SK-N-SH treated with all-trans-retinoic acid at 6 μM for 48 hours (cell line): ENCODE measurements around the gene GRIK4.

Experiments
- CSRNP3 ChIP-seq: fragments of 250-450 bp; sonication (Bioruptor Pico); IDR thresholded peaks from 2 replicates; pipeline ENCODE4 v1.5.1; 2021; ENCODE audit warnings: mild to moderate bottlenecking, moderate library complexity
- ESRRG ChIP-seq: fragments of 250-450 bp; sonication (Bioruptor Pico); IDR thresholded peaks from 2 replicates; pipeline ENCODE4 v1.6.1; 2021; ENCODE audit warnings: mild to moderate bottlenecking
- GLIS3 ChIP-seq: fragments of 250-450 bp; sonication (Bioruptor Pico); IDR thresholded peaks from 2 replicates; pipeline ENCODE4 v1.5.0; 2020; ENCODE audit warnings: mild to moderate bottlenecking, moderate library complexity
- ISL1 ChIP-seq: fragments of 250-450 bp; sonication (Bioruptor Pico); IDR thresholded peaks from 2 replicates; pipeline ENCODE4 v2.1.2; 2022; ENCODE audit warnings: mild to moderate bottlenecking, moderate library complexity
- OSR1 ChIP-seq: fragments of 250-450 bp; sonication (Bioruptor Pico); IDR thresholded peaks from 2 replicates; pipeline ENCODE4 v1.8.0; 2022; ENCODE audit warnings: moderate library complexity, mild to moderate bottlenecking, inconsistent platforms
- PATZ1 ChIP-seq: fragments of 250-450 bp; sonication (Bioruptor Pico); IDR thresholded peaks from 2 replicates; pipeline ENCODE4 v1.8.0; 2020; ENCODE audit warnings: mild to moderate bottlenecking, moderate library complexity, borderline replicate concordance
- POU6F1 ChIP-seq: fragments of 250-450 bp; sonication (Bioruptor Pico); IDR thresholded peaks from 2 replicates; pipeline ENCODE4 v1.8.0; 2021; ENCODE audit warnings: low read depth, mild to moderate bottlenecking, moderate library complexity, borderline replicate concordance
- RARB ChIP-seq: fragments of 250-450 bp; sonication (Bioruptor Pico); IDR thresholded peaks from 2 replicates; pipeline ENCODE4 v1.8.0; 2021; ENCODE audit warnings: mild to moderate bottlenecking, moderate library complexity
- SNAI2 ChIP-seq: fragments of 250-450 bp; sonication (Bioruptor Pico); IDR thresholded peaks from 2 replicates; pipeline ENCODE4 v1.5.0; 2020; ENCODE audit warnings: mild to moderate bottlenecking, moderate library complexity
- TSHZ2 ChIP-seq: fragments of 250-450 bp; sonication (Bioruptor Pico); IDR thresholded peaks from 2 replicates; pipeline ENCODE4 v1.5.0; 2020; ENCODE audit warnings: mild to moderate bottlenecking, moderate library complexity
- ZFP3 ChIP-seq: fragments of 250-450 bp; sonication (Bioruptor Pico); IDR thresholded peaks from 2 replicates; pipeline ENCODE4 v1.5.0; 2020; ENCODE audit warnings: mild to moderate bottlenecking, moderate library complexity
- ZFP30 ChIP-seq: fragments of 450-650 bp; formaldehyde crosslinking; IDR thresholded peaks from 2 replicates; pipeline ENCODE4 v1.5.0; 2022; ENCODE audit warnings: mild to moderate bottlenecking, moderate library complexity
- ZNF8 ChIP-seq: fragments of 450-650 bp; formaldehyde crosslinking; IDR thresholded peaks from 2 replicates; pipeline ENCODE4 v1.5.0; 2020; ENCODE audit warnings: mild to moderate bottlenecking, moderate library complexity

GRCh38 chr11:120529911-120530310, 18.4 kb downstream of the GRIK4 start:
- TF ChIP-seq PATZ1 (CRISPR knock-in tag) (no peak), ESRRG (CRISPR knock-in tag) (no peak), ZNF8 (CRISPR knock-in tag) (no peak), CSRNP3 (CRISPR knock-in tag) (no peak), ZFP3 (no peak), POU6F1 (CRISPR knock-in tag) (no peak), GLIS3 (CRISPR knock-in tag) (no peak), TSHZ2 (CRISPR knock-in tag) (no peak), ZFP30 (CRISPR knock-in tag) (no peak), RARB (CRISPR knock-in tag) (no peak), ISL1 (CRISPR knock-in tag) (no peak), SNAI2 (CRISPR knock-in tag) (no peak), OSR1 (CRISPR knock-in tag) (no peak)
